Articular chondrocyte of knee joint (primary cell): ENCODE data around the gene RBM42. TPM values are rescaled to one million over a fixed set of nuclear protein-coding genes. Genes with fewer than 3 reads are reported as not detected.

Experiments
- total RNA-seq: library from RNA; depleted of rRNA; stranded (reverse); fragments of >200 nt; gene quantifications from 2 replicates; pipeline ENCODE4 v1.2.3, GENCODE V29; 2012

Gene RBM42, protein sequence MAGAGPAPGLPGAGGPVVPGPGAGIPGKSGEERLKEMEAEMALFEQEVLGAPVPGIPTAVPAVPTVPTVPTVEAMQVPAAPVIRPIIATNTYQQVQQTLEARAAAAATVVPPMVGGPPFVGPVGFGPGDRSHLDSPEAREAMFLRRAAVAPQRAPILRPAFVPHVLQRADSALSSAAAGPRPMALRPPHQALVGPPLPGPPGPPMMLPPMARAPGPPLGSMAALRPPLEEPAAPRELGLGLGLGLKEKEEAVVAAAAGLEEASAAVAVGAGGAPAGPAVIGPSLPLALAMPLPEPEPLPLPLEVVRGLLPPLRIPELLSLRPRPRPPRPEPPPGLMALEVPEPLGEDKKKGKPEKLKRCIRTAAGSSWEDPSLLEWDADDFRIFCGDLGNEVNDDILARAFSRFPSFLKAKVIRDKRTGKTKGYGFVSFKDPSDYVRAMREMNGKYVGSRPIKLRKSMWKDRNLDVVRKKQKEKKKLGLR
- total RNA-seq = 38.3 and 41.6 TPM in 2 replicates

DNA sequence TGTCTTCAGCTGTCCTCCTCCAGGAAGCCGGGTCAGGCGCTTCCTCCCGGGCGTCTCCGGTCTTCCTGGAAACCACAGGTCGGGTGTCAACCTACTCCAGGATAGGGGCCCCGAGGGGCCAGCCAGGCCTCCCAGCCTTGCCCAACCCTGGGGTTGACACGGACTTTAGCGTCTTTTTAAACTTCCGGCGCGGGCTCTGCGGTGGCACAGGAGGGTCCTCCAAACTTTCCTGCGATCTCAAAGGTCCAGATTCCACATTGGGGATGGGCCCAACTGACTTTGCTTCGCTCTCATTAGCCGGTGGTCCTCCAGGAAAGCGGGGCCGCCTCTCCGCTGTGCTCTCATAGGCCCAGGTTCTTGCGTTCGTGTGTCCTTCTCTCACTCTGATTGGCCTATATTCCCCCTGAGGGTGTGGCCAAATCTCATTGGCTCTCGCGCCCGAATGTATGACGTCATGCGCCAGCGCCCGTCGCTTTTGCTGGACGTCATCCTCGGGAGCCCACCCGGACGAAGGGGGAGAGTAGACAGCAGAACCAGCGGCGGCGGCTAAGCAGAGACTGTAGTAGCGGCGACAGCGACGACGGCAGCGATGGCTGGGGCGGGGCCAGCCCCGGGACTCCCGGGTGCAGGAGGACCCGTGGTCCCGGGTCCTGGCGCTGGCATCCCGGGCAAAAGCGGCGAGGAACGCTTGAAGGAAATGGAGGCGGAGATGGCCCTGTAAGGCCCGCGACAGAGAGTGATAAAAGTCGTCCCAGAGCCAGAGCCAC is at the start of gene RBM42:
TSS of gene RBM42 (plus strand) at position 472 of the 767 bp plus-strand sequence. CDS start at position 590, 118 bp downstream.

DNA sequence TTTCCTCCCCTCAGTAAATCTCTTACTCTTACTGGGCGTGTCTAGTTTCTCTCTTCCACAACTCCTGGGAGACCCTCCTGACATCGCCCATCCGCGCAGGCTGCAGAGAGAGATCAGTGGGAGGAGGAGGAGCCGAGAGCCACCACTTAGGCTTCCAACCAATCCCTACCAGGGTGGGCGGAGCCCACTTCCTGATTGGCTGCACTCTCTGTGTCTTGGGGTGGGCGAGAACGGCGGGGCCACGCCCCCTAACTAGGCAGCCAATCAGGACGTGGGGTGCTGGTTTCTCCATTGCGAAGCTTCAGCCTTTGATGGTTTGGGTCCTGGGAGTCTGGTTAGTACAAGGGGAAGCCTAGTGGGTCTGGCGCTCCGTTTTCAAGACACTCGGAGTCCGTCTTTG is 43.0 kb upstream of the RBM42 start, which contains the start of gene PMIS2:
TSS of gene PMIS2 (plus strand) at position 326 of the 400 bp plus-strand sequence. CDS start 87 bp downstream, outside the sequence.

DNA sequence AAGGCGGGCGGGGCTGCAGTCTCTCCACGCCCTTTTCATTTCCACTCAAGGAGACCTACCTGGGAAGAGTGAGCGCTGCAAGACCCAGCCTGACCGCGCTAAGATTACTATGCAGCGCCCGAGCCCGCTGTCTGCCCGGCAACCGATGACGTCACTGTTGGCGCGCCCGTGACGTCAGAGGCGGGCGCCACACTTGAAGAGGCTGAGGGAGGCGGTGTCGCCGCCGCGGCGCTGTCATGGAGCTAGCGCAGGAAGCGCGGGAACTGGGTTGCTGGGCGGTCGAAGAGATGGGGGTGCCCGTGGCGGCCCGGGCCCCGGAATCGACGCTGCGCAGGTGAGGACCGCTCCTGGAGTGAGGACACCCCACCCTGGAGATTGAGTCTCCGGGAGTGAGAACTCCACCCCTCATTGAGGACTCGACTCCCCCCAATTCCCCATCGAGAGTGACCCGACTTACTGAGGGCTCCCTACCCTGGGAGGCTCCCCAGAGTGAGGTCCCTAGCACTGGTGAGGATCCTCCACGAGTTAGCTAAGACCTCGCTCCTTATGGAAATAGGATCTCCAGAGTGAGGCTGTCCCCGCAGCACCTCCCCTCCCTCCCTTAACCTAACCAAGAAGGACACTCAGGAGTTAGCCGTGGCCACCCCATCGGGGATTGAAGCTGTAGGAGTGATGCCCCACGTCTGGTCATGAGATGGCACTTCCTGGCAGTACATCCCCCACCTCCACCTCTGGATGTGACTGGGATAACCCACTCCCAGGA is 16.1 kb upstream of the RBM42 start, which contains the start of gene HAUS5:
TSS of gene HAUS5 (plus strand) at position 177 of the 763 bp plus-strand sequence. CDS start at position 237, 60 bp downstream.

DNA sequence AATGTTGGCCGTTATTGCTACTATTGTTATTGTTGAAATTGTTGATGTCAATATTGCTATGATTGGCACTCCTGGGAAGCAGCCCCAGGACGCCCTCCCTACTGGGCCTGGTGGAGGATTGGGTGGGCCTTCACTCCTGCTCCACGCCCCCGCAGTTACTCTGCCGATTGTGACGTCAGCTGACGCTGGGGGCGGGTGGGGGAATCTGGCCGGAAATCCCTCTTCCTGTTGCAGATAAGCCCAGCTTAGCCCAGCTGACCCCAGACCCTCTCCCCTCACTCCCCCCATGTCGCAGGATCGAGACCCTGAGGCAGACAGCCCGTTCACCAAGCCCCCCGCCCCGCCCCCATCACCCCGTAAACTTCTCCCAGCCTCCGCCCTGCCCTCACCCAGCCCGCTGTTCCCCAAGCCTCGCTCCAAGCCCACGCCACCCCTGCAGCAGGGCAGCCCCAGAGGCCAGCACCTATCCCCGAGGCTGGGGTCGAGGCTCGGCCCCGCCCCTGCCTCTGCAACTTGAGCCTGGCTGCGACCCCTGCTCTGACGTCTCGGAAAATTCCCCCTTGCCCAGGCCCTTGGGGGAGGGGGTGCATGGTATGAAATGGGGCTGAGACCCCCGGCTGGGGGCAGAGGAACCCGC is 12.8 kb downstream of the RBM42 start, which contains the start of gene ETV2:
TSS of gene ETV2 (plus strand) at position 231 of the 637 bp plus-strand sequence. CDS start 716 bp downstream, outside the sequence.

DNA sequence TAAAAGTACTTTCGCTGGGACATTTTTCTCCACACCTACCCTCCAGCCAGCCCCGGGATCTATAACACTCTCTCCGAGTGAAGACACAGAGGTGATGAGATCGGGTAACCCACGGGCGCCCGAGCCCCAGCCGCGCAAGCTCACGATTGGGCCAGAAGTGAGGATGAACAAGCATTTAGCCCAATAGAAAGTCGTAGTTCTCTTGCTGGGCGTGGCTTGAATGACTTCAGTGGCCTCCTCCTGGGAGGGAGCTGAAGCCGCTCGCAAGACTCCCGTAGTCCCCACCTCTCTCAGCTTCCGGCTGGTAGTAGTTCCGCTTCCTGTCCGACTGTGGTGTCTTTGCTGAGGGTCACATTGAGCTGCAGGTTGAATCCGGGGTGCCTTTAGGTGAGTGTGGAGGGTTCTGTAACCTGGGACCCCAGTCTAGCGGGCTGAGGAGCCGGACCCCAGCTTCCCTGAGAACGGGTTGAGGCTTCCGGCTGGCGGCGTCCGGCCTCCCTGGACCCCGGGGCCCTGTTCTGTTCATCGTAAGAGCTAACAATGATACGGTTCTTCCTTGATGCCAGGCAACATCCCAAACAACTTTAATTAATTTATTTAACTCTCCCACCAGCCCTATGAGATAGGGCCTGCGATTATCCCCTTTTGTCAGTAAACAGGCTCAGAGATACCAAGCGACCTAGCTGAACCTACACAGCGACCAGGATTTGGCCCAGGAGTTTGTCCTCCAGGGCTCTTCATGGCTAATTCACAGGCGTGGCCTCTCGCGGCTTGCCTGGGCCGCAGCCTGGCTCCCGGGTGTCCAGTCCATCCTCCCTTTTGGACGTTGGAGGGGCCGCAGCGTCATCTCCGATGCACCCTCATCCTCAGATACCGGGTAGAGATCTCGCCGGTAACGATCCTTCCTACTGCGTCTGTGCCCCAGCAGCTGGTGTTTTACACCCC is 19.5 kb downstream of the RBM42 start, which contains the start of gene COX6B1:
TSS of gene COX6B1 (plus strand) at position 307 of the 945 bp plus-strand sequence. CDS start 2,921 bp downstream, outside the sequence.

DNA sequence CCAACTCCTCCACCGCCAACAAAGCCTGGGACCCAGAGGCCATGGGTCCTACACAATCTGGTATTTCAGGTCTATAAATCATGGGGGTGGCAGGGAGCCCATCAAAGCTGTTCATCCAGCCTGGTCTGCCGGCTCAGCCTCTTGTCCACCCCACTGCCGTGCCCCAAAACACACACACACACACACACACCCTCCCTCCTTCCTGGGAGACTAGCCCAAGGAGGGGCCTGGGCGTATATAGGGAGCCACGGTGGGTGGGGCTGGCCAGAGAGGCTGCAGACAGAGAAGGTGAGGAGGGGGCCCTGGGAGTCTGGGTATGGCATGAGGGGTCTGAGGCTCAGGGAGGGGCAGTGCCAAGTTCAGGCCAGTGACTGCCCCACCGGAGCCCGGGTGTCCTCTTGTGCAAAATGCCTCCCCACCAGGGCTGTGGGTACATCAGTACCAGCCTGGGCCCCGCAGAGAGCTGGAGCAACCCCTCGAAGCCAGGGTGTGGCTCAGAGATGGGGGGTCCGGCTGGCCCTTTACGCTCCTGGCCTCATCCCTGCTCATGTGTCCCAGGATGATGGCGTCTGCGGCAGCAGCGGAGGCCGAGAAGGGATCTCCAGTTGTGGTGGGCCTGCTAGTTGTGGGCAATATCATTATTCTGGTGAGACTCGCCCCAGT is 37.5 kb downstream of the RBM42 start, which contains the start of gene UPK1A:
TSS of gene UPK1A (plus strand) at position 267 of the 663 bp plus-strand sequence. CDS start at position 563, 296 bp downstream.

Other genes starting within 250 kb of the RBM42 start
- gene FFAR2, start 180.8 kb upstream of the RBM42 start, total RNA-seq = not detected in 2 replicates
- gene KRTDAP, start 138.6 kb upstream of the RBM42 start, total RNA-seq = not detected in 2 replicates
- 12.1 and 21.0 TPM in 2 replicates for gene DMKN, start 115.4 kb upstream of the RBM42 start, total RNA-seq
- gene SBSN, start 100.7 kb upstream of the RBM42 start, total RNA-seq = 1.9 and 2.5 TPM in 2 replicates
- gene GAPDHS, start 95.6 kb upstream of the RBM42 start, total RNA-seq = not detected in 2 replicates
- gene TMEM147, start 83.4 kb upstream of the RBM42 start, total RNA-seq = 46.9 and 60.5 TPM in 2 replicates
- not detected in 2 replicates for gene ATP4A, start 65.4 kb upstream of the RBM42 start, total RNA-seq
- gene PMIS2, start 42.9 kb upstream of the RBM42 start, total RNA-seq = not detected in 2 replicates
- gene HAUS5, start 16.3 kb upstream of the RBM42 start, total RNA-seq = 4.3 and 4.6 TPM in 2 replicates
- 0.13 and 0.32 TPM in 2 replicates for gene ETV2, start 12.7 kb downstream of the RBM42 start, total RNA-seq
- gene COX6B1, start 19.3 kb downstream of the RBM42 start, total RNA-seq = 183 and 279 TPM in 2 replicates
- gene UPK1A, start 37.5 kb downstream of the RBM42 start, total RNA-seq = not detected in 2 replicates
- gene ZBTB32, start 75.5 kb downstream of the RBM42 start, total RNA-seq = not detected in 2 replicates
- 5.7 and 6.0 TPM in 2 replicates for gene KMT2B, start 89.0 kb downstream of the RBM42 start, total RNA-seq
- gene IGFLR1, start 113.4 kb downstream of the RBM42 start, total RNA-seq = 1.2 TPM in 2 replicates
- 4.8 and 9.5 TPM in 2 replicates for gene U2AF1L4, start 116.4 kb downstream of the RBM42 start, total RNA-seq
- gene PSENEN, start 116.6 kb downstream of the RBM42 start, total RNA-seq = 12.5 and 13.3 TPM in 2 replicates
- 10.1 and 12.2 TPM in 2 replicates for gene LIN37, start 119.5 kb downstream of the RBM42 start, total RNA-seq
- gene HSPB6, start 128.0 kb downstream of the RBM42 start, total RNA-seq = 34.6 and 52.4 TPM in 2 replicates
- gene PROSER3, start 129.1 kb downstream of the RBM42 start, total RNA-seq = 7.6 and 9.3 TPM in 2 replicates
- gene ARHGAP33, start 146.5 kb downstream of the RBM42 start, total RNA-seq = 1.3 and 2.4 TPM in 2 replicates
- gene PRODH2, start 183.8 kb downstream of the RBM42 start, total RNA-seq = not detected in 2 replicates
- not detected in 2 replicates for gene NPHS1, start 223.5 kb downstream of the RBM42 start, total RNA-seq
- gene KIRREL2, start 227.9 kb downstream of the RBM42 start, total RNA-seq = under 0.01 TPM in 2 replicates
- gene APLP1, start 239.5 kb downstream of the RBM42 start, total RNA-seq = 4.1 and 6.5 TPM in 2 replicates